HG02973 (cell line): ENCODE data around the gene NIPAL1.
"Not testable (repeated sequence)": the region's sequence is repeated elsewhere in the genome, so short reads cannot be mapped to it uniquely, and the experiment has no call there.

Experiments
- ATAC-seq: cut with Tn5 transposase; IDR thresholded peaks from one replicate; pipeline ENCODE4 v1.9.1; 2021; ENCODE audit warnings: moderate library complexity; ENCODE audit not compliant: unreplicated experiment

The NIPAL1 gene

GRCh38 chr4:48016141-48017107 is at the start of gene NIPAL1, which contains the start of gene CNGA1:
Gene NIPAL1 (plus strand): TSS chr4:48016772. CDS start chr4:48016840, 68 bp downstream.
Gene CNGA1 (minus strand): TSS chr4:48016681. CDS start chr4:47952689, 63,992 bp downstream.
- peak; percentile 79 for ATAC-seq

- ATAC-seq: no peak
Observed at GRCh38 chr4:47968847-47969246, 47.7 kb upstream of the NIPAL1 start.

GRCh38 chr4:47972181-47972580 is 44.4 kb upstream of the NIPAL1 start:
- peak; percentile 74 for ATAC-seq

GRCh38 chr4:47972721-47973120 is 43.9 kb upstream of the NIPAL1 start:
- no peak for ATAC-seq

- ATAC-seq: no peak
Observed at GRCh38 chr4:47974566-47974965, 42.0 kb upstream of the NIPAL1 start.

GRCh38 chr4:47990145-47990544 is 26.4 kb upstream of the NIPAL1 start:
- ATAC-seq: no peak

GRCh38 chr4:47992475-47992874 is 24.1 kb upstream of the NIPAL1 start:
- ATAC-seq: not testable (repeated sequence)

GRCh38 chr4:47996021-47996420 is 20.6 kb upstream of the NIPAL1 start:
- ATAC-seq: no peak

- ATAC-seq: no peak
Observed at GRCh38 chr4:48002267-48002666, 14.3 kb upstream of the NIPAL1 start.

- not testable (repeated sequence) for ATAC-seq
Observed at GRCh38 chr4:48003568-48003967, 13.0 kb upstream of the NIPAL1 start.

GRCh38 chr4:48005781-48006180 is 10.8 kb upstream of the NIPAL1 start:
- no peak for ATAC-seq

GRCh38 chr4:48008021-48008596 is 8.5 kb upstream of the NIPAL1 start:
- ATAC-seq: no peak

- not testable (repeated sequence) for ATAC-seq
Observed at GRCh38 chr4:48010906-48011305, 5.7 kb upstream of the NIPAL1 start.

GRCh38 chr4:48011722-48012121 is 4.8 kb upstream of the NIPAL1 start:
- no peak for ATAC-seq

GRCh38 chr4:48012824-48013223 is 3.7 kb upstream of the NIPAL1 start:
- ATAC-seq: no peak

- no peak for ATAC-seq
Observed at GRCh38 chr4:48015216-48015615, 1.4 kb upstream of the NIPAL1 start.

- ATAC-seq: no peak
Observed at GRCh38 chr4:48015678-48016077, 894 bp upstream of the NIPAL1 start.

GRCh38 chr4:48017108-48017571 is 568 bp downstream of the NIPAL1 start:
- peak; percentile 6 for ATAC-seq

GRCh38 chr4:48018112-48018511 is 1.5 kb downstream of the NIPAL1 start:
- ATAC-seq: no peak

GRCh38 chr4:48021100-48021499 is 4.5 kb downstream of the NIPAL1 start:
- no peak for ATAC-seq

GRCh38 chr4:48022192-48022799 is 5.7 kb downstream of the NIPAL1 start:
- no peak for ATAC-seq
